HUES48 (cell line): Measurements from ENCODE around the gene RREB1.

ENCODE experiments used
- H3K27ac ChIP-seq: one replicate; pipeline ENCODE4 v1.7.0; 2013; ENCODE audit warnings: low read depth, low read length, inconsistent platforms
- H3K27me3 ChIP-seq: 2 replicates; pipeline ENCODE4 v1.6.1; 2013; ENCODE audit warnings: mild to moderate bottlenecking, low read length; ENCODE audit not compliant: control insufficient read depth, insufficient read depth
- H3K36me3 ChIP-seq: 2 replicates; pipeline ENCODE4 v1.6.1; 2013; ENCODE audit warnings: low read length; ENCODE audit not compliant: control insufficient read depth, insufficient read depth
- H3K4me1 ChIP-seq: 2 replicates; pipeline ENCODE4 v1.6.1; 2013; ENCODE audit warnings: mild to moderate bottlenecking, low read length; ENCODE audit not compliant: control insufficient read depth, insufficient read depth
- H3K4me3 ChIP-seq: 2 replicates; pipeline ENCODE4 v1.5.1; 2013; ENCODE audit warnings: mild to moderate bottlenecking, low read depth, low read length
- H3K9ac ChIP-seq: 2 replicates; pipeline ENCODE4 v1.6.1; 2013; ENCODE audit warnings: mild to moderate bottlenecking, low read depth, low read length, moderate library complexity
- H3K9me3 ChIP-seq: 2 replicates; pipeline ENCODE4 v1.6.1; 2013; ENCODE audit warnings: low read length; ENCODE audit not compliant: control insufficient read depth, insufficient read depth

The RREB1 gene

GRCh38 chr6:7214468-7214867 lies 106.7 kb downstream of the RREB1 start:
- no peak overlapping the region for H3K27ac ChIP-seq
- no peak overlapping the region for H3K9ac ChIP-seq
- peaks cover 47% of the 10 kb centered on the region for H3K36me3 ChIP-seq

GRCh38 chr6:7215131-7215530 lies 107.4 kb downstream of the RREB1 start:
- Histone ChIP-seq H3K36me3 (peaks cover 46% of the 10 kb centered on the region), H3K4me1 (no peaks in the 10 kb centered on the region)

More at GRCh38 chr6:7214468-7214867, 106.7 kb downstream of the RREB1 start:
- no peak overlapping the region for H3K4me3 ChIP-seq
- H3K4me1 ChIP-seq: no peaks in the 10 kb centered on the region
- no peaks in the 10 kb centered on the region for H3K9me3 ChIP-seq
- H3K27me3 ChIP-seq: no peaks in the 10 kb centered on the region

GRCh38 chr6:7215798-7216231 lies 108.1 kb downstream of the RREB1 start:
- H3K4me3 ChIP-seq: no peak overlapping the region
- H3K9ac ChIP-seq: no peak overlapping the region
- H3K4me1 ChIP-seq: no peaks in the 10 kb centered on the region
- no peak overlapping the region for H3K27ac ChIP-seq
- peaks cover 39% of the 10 kb centered on the region for H3K36me3 ChIP-seq
- no peaks in the 10 kb centered on the region for H3K9me3 ChIP-seq
- no peaks in the 10 kb centered on the region for H3K27me3 ChIP-seq

More at GRCh38 chr6:7215131-7215530, 107.4 kb downstream of the RREB1 start:
- Histone ChIP-seq H3K9me3 (no peaks in the 10 kb centered on the region), H3K27me3 (no peaks in the 10 kb centered on the region), H3K27ac (no peak overlapping the region), H3K9ac (no peak overlapping the region), H3K4me3 (no peak overlapping the region)

- Histone ChIP-seq H3K36me3 (peaks cover 29% of the 10 kb centered on the region), H3K4me3 (no peak overlapping the region), H3K9me3 (no peaks in the 10 kb centered on the region), H3K27ac (no peak overlapping the region), H3K9ac (no peak overlapping the region), H3K27me3 (no peaks in the 10 kb centered on the region), H3K4me1 (no peaks in the 10 kb centered on the region)
These were observed 109.3 kb downstream of the RREB1 start for GRCh38 chr6:7216941-7217621.

GRCh38 chr6:7218406-7218988 lies 110.7 kb downstream of the RREB1 start:
- Histone ChIP-seq H3K4me1 (no peaks in the 10 kb centered on the region), H3K27ac (no peak overlapping the region), H3K36me3 (peaks cover 22% of the 10 kb centered on the region), H3K27me3 (no peaks in the 10 kb centered on the region), H3K4me3 (no peak overlapping the region), H3K9ac (no peak overlapping the region), H3K9me3 (no peaks in the 10 kb centered on the region)

GRCh38 chr6:7219310-7219709 lies 111.5 kb downstream of the RREB1 start:
- Histone ChIP-seq H3K4me3 (no peak overlapping the region), H3K27ac (no peak overlapping the region), H3K36me3 (peaks cover 17% of the 10 kb centered on the region), H3K27me3 (no peaks in the 10 kb centered on the region), H3K9me3 (no peaks in the 10 kb centered on the region), H3K9ac (no peak overlapping the region), H3K4me1 (0 out of 2 replicates have a peak, but pooled peaks cover under 1% of the 10 kb centered on the region)

GRCh38 chr6:7222197-7222596 lies 114.4 kb downstream of the RREB1 start:
- H3K4me1 ChIP-seq: peaks cover 9% of the 10 kb centered on the region; the same call in 1 of the 2 replicates
- no peaks in the 10 kb centered on the region for H3K27me3 ChIP-seq
- no peak overlapping the region for H3K9ac ChIP-seq
- peaks cover 23% of the 10 kb centered on the region for H3K36me3 ChIP-seq
- H3K9me3 ChIP-seq: no peaks in the 10 kb centered on the region
- no peak overlapping the region for H3K4me3 ChIP-seq
- H3K27ac ChIP-seq: no peak overlapping the region

GRCh38 chr6:7224731-7225130 lies 117.0 kb downstream of the RREB1 start:
- no peak overlapping the region for H3K4me3 ChIP-seq
- H3K27ac ChIP-seq: no peak overlapping the region
- peaks cover 9% of the 10 kb centered on the region; the same call in 1 of the 2 replicates for H3K4me1 ChIP-seq
- peaks cover 42% of the 10 kb centered on the region for H3K36me3 ChIP-seq
- H3K9ac ChIP-seq: no peak overlapping the region
- no peaks in the 10 kb centered on the region for H3K9me3 ChIP-seq
- no peaks in the 10 kb centered on the region for H3K27me3 ChIP-seq

GRCh38 chr6:7228662-7229375 lies 121.1 kb downstream of the RREB1 start:
- peaks cover 67% of the 10 kb centered on the region for H3K36me3 ChIP-seq
- H3K9ac ChIP-seq: no peak overlapping the region

GRCh38 chr6:7229376-7230326 lies 121.9 kb downstream of the RREB1 start:
- Histone ChIP-seq H3K27me3 (no peaks in the 10 kb centered on the region), H3K9ac (no peak overlapping the region), H3K9me3 (no peaks in the 10 kb centered on the region), H3K36me3 (peaks cover 67% of the 10 kb centered on the region), H3K27ac (no peak overlapping the region), H3K4me1 (peaks cover 5% of the 10 kb centered on the region; the same call in 1 of the 2 replicates), H3K4me3 (no peak overlapping the region)

More at GRCh38 chr6:7228662-7229375, 121.1 kb downstream of the RREB1 start:
- no peak overlapping the region for H3K27ac ChIP-seq
- H3K9me3 ChIP-seq: no peaks in the 10 kb centered on the region
- no peaks in the 10 kb centered on the region for H3K27me3 ChIP-seq
- H3K4me1 ChIP-seq: peaks cover 9% of the 10 kb centered on the region; the same call in 1 of the 2 replicates
- no peak overlapping the region for H3K4me3 ChIP-seq
